ENCODE data around the gene ZNF277. TPM values are rescaled to one million over a fixed set of nuclear protein-coding genes. Genes with fewer than 3 reads are reported as not detected.

The ZNF277 gene
- total and polyA plus RNA-seq, 2 donors (not counting 3 experiments of a cell fraction or from before 2014, with no cell fraction given), result 7.8 to 22.6 TPM

GRCh38 chr7:112199672-112200071 is 6.8 kb upstream of the ZNF277 start:
- ChIA-PET POLR2A (no interaction called here), CTCF (interaction anchor here (0.8 to 1.3 kb wide), 2 partner anchors 36 to 38 kb away, joined by 3 read pairs; no protein-coding TSS in a partner anchor)
- TF ChIP-seq EZH2 (IDR thresholded peaks at IDR 0.05; ENCODE audit: borderline replicate concordance, low read depth, low read length, severe bottlenecking), result no peak
- TF ChIP-seq, protein P1, sequence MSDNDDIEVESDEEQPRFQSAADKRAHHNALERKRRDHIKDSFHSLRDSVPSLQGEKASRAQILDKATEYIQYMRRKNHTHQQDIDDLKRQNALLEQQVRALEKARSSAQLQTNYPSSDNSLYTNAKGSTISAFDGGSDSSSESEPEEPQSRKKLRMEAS (IDR thresholded peaks at IDR 0.05; ENCODE audit: insufficient read depth, insufficient read length), result no peak
- no peak for TF ChIP-seq GATA2 (IDR thresholded peaks at IDR 0.05; ENCODE audit: insufficient read depth, insufficient read length, low read depth, low read length)
- TF ChIP-seq POLR2A (IDR thresholded peaks at IDR 0.05; ENCODE audit: low read depth, low read length), result no peak
- TF ChIP-seq MYC (IDR thresholded peaks at IDR 0.05; ENCODE audit: low read depth, low read length), result no peak
- TF ChIP-seq JUN (IDR thresholded peaks at IDR 0.05; ENCODE audit: borderline replicate concordance, insufficient read depth, insufficient read length, low read depth), result no peak
- no peak for TF ChIP-seq FOS (IDR thresholded peaks at IDR 0.05; ENCODE audit: borderline replicate concordance, insufficient read depth, low read length)
- no peak for TF ChIP-seq POLR2AphosphoS5 (IDR thresholded peaks at IDR 0.05; ENCODE audit: insufficient read depth, low read depth, low read length)
- TF ChIP-seq CTCF (IDR thresholded peaks at IDR 0.05; ENCODE audit: extremely low read depth in 1 of 2, insufficient read depth in 1 of 2, low read depth in 1 of 2, low read length in 2 of 2), result no peak
- peaks cover 100% of the 10 kb centered on the region for H3K79me2 ChIP-seq (ENCODE audit: control insufficient read depth, insufficient read depth, low read length)
- no peak overlapping the region for H3K9ac ChIP-seq (replicated peaks; ENCODE audit: extremely low read depth, insufficient read depth, low read length)
- H3K4me2 ChIP-seq (ENCODE audit: insufficient read depth, low read length), result peak overlapping the region; percentile 22
- intact Hi-C loops (cut with micrococcal nuclease) (loop anchor here (10.0 kb wide), 1 partner anchor 365 kb away; no protein-coding TSS in a partner anchor), dilution Hi-C loops (cut with MboI; ENCODE audit: extremely low pct_ligation_motif_present, low sequenced_read_pairs) (no loop called here)
- no peak overlapping the region for H3K4me3 ChIP-seq (replicated peaks in 1 of 3; ENCODE audit: insufficient read depth in 1 of 3, low read depth in 1 of 3, low read length in 3 of 3)
- no peaks in the 10 kb centered on the region for H3K27me3 ChIP-seq (ENCODE audit: control insufficient read depth in 2 of 2, insufficient read depth in 2 of 2, low read length in 2 of 2)
- DNase-seq (ENCODE audit: low read depth, low spot score) (no peak), FAIRE-seq (no peak)
- no peaks in the 10 kb centered on the region for H3K36me3 ChIP-seq (ENCODE audit: control insufficient read depth in 2 of 2, extremely low read depth in 1 of 2, insufficient read depth in 2 of 2, low read length in 2 of 2)
- peaks cover 2% of the 10 kb centered on the region for H4K20me1 ChIP-seq (replicated peaks; ENCODE audit: control insufficient read depth, extremely low read depth, insufficient read depth, low read length)
- no TSS peak for BruUV-seq (replicated peaks)
- peaks cover 2% of the 10 kb centered on the region for H3K9me1 ChIP-seq (replicated peaks; ENCODE audit: control insufficient read depth, extremely low read depth, insufficient read depth, low read length)
- no peaks in the 10 kb centered on the region for H3K9me3 ChIP-seq (replicated peaks; ENCODE audit: control insufficient read depth, insufficient read depth, low read length)
- H2AFZ ChIP-seq (ENCODE audit: low read depth, low read length), result no peak overlapping the region
- peaks cover 64% of the 10 kb centered on the region for H3K4me1 ChIP-seq (ENCODE audit: control insufficient read depth, extremely low read depth, insufficient read depth, low read length)
- H3K27ac ChIP-seq (ENCODE audit: insufficient read depth, low read depth, low read length), result peak overlapping the region; percentile 13

All from endothelial cell of umbilical vein (primary cell).